ENCODE results near the gene SPAST. TPM values are rescaled to one million over a fixed set of nuclear protein-coding genes. Genes with fewer than 3 reads are reported as not detected.
"Not testable (repeated sequence)": the region's sequence is repeated elsewhere in the genome, so short reads cannot be mapped to it uniquely, and the experiment has no call there.

Gene SPAST
- total RNA-seq, 1 experiment from 2014 or later: 32.8 TPM

DNA sequence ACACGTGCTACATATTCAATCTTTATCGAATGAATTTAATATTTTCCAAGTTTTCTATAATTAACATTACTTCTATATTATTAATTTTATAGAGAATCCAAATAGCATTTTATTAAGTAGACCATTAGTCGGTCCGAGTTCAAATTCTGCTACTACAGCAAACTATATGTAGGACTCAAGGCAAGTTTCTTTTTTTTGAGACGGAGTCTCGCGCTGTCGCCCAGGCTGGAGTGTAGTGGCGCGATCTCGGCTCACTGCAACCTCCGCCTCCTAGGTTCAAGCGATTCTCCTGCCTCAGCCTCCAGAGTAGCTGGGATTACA, 101.6 kb downstream of the SPAST start:
- H2AK5ac ChIP-seq (ENCODE audit: insufficient read length, low read length): not testable (repeated sequence)

More for the DNA sequence above, 101.6 kb downstream of the SPAST start:
- Histone ChIP-seq H3K4me2 (ENCODE audit: insufficient read depth, insufficient read length, low read length) (peak overlapping the region; percentile 64), H3K27ac (ENCODE audit: insufficient read length, low read depth, low read length) (peak overlapping the region; percentile 71)
- peaks cover 0 to 12% (median 3%) of the 10 kb centered on the region in 3 experiments; a peak in 4 of 7 replicates for H3K36me3 Mint-ChIP-seq (ENCODE audit: insufficient read depth in 1 of 3, low read depth in 3 of 3)
- not testable (repeated sequence) for H3K9me3 Mint-ChIP-seq; H3K27me3 Mint-ChIP-seq (ENCODE audit: low read depth); H2BK120ac ChIP-seq (ENCODE audit: low read depth, low read length, poor library complexity, severe bottlenecking); H3K14ac ChIP-seq (ENCODE audit: insufficient read depth, low read length); H3T11ph ChIP-seq (ENCODE audit: low read length); H3K27me3 ChIP-seq (ENCODE audit: insufficient read depth, low read length); H3K4me1 ChIP-seq (ENCODE audit: insufficient read depth, low read length); DNase-seq; H3K79me2 ChIP-seq (ENCODE audit: insufficient read depth, low read length); H2BK5ac ChIP-seq (ENCODE audit: insufficient read length, low read length); H4K8ac ChIP-seq (replicated peaks; ENCODE audit: insufficient read length, low read depth, low read length); H2BK20ac ChIP-seq (ENCODE audit: low read depth, low read length, poor library complexity, severe bottlenecking); H3K9ac ChIP-seq (ENCODE audit: extremely low read depth, insufficient read length, low read length); H2BK12ac ChIP-seq (ENCODE audit: insufficient read length, low read depth, low read length); H3K23ac ChIP-seq (ENCODE audit: insufficient read length, low read depth, low read length); H3K79me1 ChIP-seq (ENCODE audit: insufficient read depth, low read depth, low read length, poor library complexity, severe bottlenecking); H2AFZ ChIP-seq (ENCODE audit: low read length); H3K23me2 ChIP-seq (ENCODE audit: insufficient read length, low read depth, low read length, poor library complexity, severe bottlenecking); H4K5ac ChIP-seq (ENCODE audit: insufficient read length, low read depth, low read length); H4K20me1 ChIP-seq (ENCODE audit: control insufficient read depth, insufficient read depth, insufficient read length); H3K9me3 ChIP-seq (ENCODE audit: control insufficient read depth, low read depth, low read length); H2BK15ac ChIP-seq (ENCODE audit: low read depth, low read length); H3K4ac ChIP-seq (ENCODE audit: low read depth, low read length); H3K56ac ChIP-seq (ENCODE audit: insufficient read length, low read depth, low read length); H3K18ac ChIP-seq (ENCODE audit: insufficient read length, low read depth, low read length); H4K91ac ChIP-seq (ENCODE audit: insufficient read length, low read depth, low read length)
- H3K4me3 Mint-ChIP-seq: peak overlapping the region; percentile 97
- WGBS (ENCODE audit: extremely low coverage, insufficient read length, low lambda C conversion rate): no CpG with 5 or more reads among the region's 13 CpGs
- peaks cover 13 to 16% of the 10 kb centered on the region in 2 experiments for H3K4me1 Mint-ChIP-seq
- H3K27ac Mint-ChIP-seq: peak overlapping the region; percentile 99; a peak in 6 of 7 replicates

Measured in H9 (cell line).